HG03378 (cell line): Measurements from ENCODE around the gene RAPGEF1.

Experiments
- ATAC-seq: cut with Tn5 transposase; IDR thresholded peaks from one replicate; pipeline ENCODE4 v1.9.1; 2021; ENCODE audit warnings: mild to moderate bottlenecking, moderate library complexity; ENCODE audit not compliant: unreplicated experiment

RAPGEF1 gene

GRCh38 chr9:131591845-131592208 lies 148.0 kb downstream of the RAPGEF1 start:
- ATAC-seq = no peak

DNA sequence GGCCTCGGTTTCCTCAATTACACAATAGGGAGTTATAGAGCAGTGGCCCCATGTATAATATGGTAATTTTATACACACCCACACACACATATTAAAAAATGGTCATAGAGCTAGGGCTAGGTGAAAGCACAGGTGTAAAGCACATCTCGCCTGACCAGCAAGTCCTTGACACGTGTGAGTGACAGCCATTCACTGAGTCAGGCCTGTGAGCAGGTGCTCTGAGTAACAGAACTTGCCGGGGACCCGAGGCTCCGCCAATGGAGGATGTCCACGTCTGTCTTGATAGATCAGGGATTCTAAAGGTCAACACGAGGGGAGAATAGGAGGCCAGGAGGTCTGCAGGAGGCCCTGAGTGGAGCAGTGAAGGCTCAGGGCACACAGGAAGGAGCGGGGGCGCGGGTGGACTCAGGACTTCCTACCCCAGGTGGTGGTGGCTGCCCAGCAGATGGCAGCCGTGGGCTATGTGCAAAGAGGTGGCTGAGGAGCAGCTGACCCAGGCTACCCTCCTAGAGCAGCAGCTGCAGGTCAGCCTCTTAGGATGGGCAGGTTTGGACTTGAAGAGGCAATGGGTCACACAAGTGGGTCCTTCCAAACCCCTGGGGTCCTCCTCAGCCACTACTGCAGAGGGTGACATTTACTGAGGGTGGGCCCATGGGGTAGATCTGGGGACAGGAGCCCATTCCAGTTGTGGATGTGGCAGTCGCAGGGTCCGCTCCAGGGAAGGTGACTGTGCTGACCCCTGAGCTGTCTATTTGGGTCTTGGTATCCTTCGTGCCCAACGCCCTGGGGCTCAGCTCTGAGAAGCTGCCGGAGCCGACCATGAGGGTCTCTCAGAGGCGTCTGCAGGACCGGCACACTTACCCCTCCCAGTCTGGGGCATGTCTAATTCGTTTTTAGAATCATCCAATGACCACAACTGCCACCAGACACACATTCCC lies 148.7 kb downstream of the RAPGEF1 start:
- no peak for ATAC-seq

- ATAC-seq = no peak
Observed at GRCh38 chr9:131590449-131590848, 149.4 kb downstream of the RAPGEF1 start.

- ATAC-seq = no peak
Observed at GRCh38 chr9:131589993-131590392, 149.9 kb downstream of the RAPGEF1 start.

GRCh38 chr9:131589124-131589711 lies 150.7 kb downstream of the RAPGEF1 start:
- no peak for ATAC-seq

GRCh38 chr9:131588396-131588795 lies 151.5 kb downstream of the RAPGEF1 start:
- ATAC-seq = no peak

DNA sequence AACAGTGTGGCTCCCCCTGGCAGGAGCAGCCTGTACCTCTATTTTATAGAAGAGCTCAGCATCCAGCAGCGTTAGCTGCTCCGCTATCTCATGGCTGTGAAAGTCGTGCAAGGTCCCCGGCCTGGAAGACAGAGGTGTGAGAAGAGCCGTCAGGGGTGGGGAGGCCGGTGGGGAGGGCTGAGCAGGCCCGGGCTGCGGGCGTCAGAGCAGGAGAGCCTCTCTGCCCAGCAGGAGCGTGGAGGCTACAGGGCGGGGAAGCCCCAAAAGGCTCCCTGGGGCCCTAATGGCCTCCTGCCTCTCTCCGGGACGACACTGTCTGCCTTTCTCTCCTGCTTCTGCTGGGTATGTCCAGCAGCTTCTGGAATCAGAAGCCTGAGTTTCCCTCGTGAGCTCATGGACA lies 152.0 kb downstream of the RAPGEF1 start:
- ATAC-seq = no peak

GRCh38 chr9:131587331-131587730 lies 152.5 kb downstream of the RAPGEF1 start:
- ATAC-seq = no peak

DNA sequence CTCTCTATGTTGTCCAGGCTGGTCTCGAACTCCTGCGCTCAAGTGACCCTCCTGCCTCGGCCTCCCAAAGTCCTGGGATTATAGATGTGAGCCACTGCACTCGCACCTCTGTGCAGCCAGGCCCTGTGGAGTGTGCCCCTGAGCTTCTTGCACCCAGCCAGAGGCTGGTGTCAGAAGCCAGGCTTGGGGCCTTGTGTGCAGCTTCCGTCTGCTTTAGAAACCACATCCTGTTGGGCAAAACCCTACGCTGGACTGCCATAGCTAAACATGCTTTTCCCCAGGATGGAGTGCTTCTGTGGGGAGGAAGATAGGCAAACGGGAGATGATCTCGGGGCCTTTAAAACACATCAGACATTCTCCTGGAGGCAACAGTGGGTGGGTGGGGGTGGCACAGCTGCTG lies 154.5 kb downstream of the RAPGEF1 start:
- ATAC-seq = no peak

GRCh38 chr9:131584858-131585257 lies 155.0 kb downstream of the RAPGEF1 start:
- no peak for ATAC-seq

GRCh38 chr9:131583836-131584555 lies 155.9 kb downstream of the RAPGEF1 start:
- ATAC-seq = no peak

- no peak for ATAC-seq
Observed at GRCh38 chr9:131583337-131583645, 156.6 kb downstream of the RAPGEF1 start.

- ATAC-seq = no peak
Observed at GRCh38 chr9:131582466-131583336, 157.2 kb downstream of the RAPGEF1 start.

DNA sequence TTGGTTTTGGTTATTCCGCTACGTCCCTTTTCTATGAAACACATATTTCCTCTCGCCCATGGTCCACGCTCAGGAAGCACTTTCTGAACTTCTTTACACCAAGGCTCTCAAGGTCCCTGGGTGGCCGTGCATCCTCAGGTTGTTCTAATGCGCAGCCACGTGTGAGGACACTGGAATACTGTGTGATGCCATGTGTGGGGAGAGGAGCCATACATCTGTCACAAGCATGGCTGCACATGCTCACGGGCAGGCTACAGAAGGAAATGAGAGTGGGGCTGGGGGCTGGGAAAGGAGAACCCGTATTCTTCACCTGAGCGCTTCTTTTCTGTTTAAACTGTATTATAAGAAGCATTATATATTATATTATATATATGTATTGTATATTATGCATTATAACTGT lies 157.8 kb downstream of the RAPGEF1 start:
- ATAC-seq = no peak

- no peak for ATAC-seq
Observed at GRCh38 chr9:131580358-131580757, 159.5 kb downstream of the RAPGEF1 start.

GRCh38 chr9:131579789-131580211 lies 160.1 kb downstream of the RAPGEF1 start:
- ATAC-seq = no peak

- no peak for ATAC-seq
Observed at GRCh38 chr9:131578731-131579504, 161.0 kb downstream of the RAPGEF1 start.

GRCh38 chr9:131578021-131578420 lies 161.9 kb downstream of the RAPGEF1 start:
- ATAC-seq = no peak

- no peak for ATAC-seq
Observed at GRCh38 chr9:131577005-131578000, 162.6 kb downstream of the RAPGEF1 start.
